Germinal center (tissue), 1 donor: ENCODE measurements around the gene SNED1.

ENCODE experiments used
- DNase-seq: peaks from one replicate; pipeline ENCODE4 v3.0.0; 2012; ENCODE audit warnings: mixed read lengths, low spot score

The SNED1 gene

DNA sequence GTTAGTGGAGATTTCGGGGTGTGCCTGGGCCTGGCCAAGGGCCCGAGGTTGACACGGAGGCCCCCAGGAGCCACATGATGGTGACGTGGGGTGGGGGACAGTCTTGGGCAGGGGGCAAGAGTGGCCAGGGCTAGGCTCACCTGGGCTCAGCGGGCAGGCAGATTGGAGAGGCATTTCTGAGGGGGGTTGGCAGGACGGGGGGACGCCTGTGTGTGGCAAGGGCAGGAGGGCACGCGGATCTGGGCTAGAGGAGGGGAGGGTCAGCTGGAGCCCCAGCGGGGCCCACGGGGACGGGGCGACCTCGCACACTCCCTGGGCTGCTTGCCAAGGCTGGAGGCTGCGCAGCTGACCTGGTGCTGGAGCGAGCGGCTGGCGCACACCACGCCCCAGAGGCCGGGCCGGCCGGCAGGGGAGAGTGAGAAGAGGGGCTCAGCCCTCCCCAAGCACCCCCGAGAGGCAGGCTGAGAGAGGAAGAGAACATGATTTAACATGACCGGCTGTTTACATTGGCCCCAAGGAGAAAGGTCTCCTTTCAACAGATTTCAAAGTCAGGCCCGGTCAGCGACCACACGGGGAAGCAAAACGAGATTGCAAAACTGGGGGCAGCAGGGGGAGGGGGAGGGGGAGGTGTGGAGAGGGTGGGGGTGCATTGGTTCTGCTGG is 38.0 kb upstream of the SNED1 start:
- no peak for DNase-seq

DNA sequence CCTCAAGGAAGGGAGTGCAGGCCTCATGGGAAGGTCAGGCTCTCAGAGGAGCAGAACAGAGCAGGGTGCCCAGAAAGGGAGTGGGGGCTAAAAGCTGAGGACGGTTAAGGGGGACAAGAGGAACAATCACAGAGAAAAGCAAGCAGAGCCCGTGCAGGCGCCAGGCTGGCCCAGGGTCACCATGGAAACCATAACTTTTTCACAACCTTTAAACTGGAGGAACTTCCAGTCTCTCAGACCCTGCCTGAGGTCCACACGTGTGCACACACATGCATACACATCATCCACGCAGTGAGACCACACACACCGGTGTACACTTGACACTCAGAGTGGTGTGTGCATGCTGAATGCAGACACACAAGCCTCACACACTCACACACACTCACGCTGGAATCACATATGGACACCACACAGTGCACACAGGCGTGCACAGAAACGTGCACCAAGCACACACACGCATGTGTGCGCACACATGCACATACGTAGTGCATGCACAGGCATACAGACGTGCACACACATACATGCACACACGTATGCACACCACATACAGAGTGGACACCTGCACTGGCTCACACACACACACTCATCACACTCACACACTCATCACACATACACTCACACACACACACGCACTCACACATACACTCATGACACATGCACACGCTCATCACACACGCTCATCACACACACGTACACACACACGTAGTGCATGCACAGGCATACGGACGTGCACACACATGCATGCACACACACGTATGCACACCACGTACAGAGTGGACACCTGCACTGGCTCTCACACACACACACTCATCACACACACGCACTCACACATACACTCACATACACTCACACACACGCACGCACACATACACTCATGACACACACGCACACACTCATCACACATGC is 37.2 kb upstream of the SNED1 start:
- DNase-seq, result no peak

DNA sequence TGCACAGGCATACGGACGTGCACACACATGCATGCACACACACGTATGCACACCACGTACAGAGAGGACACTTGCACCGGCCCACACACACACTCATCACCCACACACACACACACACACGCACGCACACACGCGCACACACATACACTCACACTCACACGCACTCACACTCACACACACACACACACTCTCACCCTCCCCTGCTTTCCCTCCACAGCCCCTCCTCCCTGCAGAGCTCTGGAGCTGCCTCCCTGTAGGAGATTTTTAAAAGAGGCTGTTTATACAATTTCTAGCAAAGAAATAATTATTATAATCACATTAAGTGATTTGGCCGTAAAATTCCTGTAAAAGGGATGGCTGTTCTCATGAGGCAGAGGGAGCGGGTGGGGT is 36.5 kb upstream of the SNED1 start:
- no peak for DNase-seq

DNA sequence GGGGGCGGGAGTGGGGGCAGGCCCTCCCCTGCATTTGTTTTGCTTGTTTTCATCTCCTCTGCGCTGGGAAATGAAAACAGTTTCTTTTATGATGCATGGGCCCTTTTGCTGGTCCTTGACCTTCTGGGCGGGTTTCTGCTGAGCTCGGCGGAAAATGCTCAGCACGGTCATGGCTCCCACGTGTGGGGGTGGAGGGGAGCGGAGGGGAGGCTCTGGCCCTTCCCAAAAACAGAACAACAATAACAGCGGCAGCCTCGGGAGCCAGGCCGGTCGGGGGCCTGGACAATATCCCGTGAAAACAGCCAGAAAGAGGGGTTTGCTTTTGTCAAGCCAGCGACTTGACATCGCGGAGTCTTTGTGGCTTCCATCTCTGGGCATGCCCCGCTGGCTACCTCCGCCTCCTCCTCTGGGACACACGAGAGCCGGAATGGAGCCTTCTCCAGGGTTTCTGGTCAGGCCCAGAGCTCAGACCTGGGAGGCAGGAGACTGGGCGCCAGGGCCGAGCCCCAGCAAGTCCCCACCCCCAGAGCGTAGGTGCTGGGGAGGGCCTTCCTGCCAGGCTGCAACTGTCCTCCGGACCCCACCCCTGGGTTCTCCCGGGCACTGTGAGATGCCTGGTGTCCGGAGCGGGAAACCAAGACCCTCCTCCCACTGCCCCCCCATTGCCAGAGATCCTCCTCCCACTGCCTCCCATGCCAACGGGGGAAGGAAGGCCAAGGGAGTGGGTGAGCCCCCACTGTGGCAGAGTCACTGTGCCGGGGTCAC is 35.9 kb upstream of the SNED1 start:
- DNase-seq, result no peak

DNA sequence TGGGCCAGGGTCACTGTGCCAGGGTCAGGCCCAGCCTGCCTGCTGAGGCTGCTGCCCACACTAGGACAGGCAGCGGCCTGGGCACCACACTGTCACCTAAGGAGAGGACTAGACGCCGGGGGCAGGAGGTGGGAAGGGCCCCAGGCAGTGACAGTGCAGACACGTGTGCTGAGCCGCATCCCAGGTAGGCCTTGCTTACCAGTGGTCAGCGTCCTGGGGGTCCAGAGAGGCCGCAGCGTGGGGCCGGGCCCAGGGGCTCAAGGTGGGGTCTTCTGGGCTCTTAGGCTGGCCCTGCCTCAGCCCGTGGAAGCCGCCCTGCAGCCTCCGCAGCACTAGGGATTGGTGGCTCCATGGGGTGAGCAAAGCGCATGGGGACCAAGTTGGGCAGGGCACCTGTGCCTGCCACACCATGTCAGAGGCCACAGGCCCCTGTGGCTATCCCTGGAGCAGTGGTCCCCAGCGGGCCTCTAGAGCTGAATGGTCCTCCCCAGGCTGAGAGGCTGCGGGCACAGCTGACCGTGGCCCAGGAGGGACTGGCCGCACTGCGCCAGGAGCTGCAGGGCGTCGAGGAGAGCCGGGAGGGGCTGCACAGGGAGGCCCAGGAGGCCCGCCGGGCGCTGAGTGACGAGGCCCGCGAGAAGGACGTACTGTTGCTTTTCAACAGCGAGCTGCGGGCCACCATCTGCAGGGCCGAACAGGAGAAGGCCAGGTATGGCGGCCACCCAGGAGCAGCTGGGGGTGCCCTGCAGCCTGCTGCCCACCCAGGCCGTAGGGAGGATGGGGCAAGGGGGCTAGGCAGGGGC is 35.2 kb upstream of the SNED1 start:
- no peak for DNase-seq

DNA sequence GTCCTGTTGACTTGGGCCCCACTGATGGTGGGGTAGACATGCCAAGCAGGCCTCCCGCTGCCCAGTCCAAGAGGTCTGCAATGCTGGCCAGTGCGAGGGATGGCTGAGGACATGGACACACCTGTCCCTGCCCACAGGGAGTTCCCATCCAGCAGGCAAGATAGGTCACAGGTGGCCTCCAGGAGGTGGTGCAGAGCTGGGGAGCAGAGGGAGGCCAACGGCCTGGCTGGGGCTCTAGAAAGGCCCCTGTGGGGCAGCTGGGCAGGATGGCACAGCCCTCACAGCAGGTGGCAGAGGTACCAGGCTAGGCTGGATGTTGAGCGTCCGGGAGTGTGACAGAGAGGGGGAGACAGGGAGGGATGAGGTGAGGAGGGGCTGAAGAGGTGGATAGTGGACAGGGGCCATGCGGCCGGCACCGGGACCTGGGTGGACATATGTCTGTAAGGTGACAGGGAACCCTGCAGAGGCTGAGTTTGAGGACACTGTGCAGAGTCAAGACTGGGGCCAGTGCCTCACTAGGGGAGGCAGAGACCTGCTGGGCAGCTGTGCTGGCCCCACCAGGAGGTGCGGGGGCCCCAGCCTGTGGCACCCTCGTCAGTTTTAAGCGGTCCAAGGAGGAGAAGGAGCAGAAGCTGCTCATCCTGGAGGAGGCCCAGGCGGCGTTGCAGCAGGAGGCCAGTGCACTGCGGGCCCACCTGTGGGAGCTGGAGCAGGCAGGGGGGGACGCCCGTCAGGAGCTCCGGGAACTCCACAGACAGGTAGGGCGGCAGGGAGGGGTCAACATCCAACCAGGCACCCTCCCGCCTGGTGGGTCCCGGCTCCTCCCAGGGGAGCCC is 34.3 kb upstream of the SNED1 start:
- no peak for DNase-seq

DNA sequence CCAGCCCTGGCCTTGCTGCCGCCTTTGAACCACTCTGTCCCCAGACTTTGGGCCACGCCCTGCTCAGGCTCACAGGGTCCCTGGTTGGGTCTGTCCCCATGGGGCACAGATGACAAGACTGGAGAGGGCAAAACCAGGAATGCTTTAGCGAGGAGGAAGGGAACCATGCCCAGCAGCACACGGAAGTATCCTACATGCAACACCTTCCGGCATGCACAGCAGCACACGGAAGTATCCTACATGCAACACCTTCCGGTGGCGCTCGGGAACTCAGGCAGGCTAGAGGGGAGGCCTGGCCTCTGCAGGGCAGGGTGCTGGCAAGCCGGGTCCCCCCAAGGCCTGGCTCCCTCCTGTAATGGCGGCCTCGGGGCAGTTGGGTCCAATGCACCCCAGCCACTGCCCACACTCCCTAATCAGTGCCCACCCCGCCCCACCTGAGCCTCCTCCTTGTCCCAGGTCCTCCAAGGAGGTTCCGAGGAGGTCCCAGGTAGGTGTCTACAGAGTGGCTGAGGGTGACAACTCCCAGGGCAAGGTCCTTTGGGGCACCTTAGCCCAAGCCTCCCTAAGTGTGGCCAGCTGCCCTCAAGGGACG is 33.6 kb upstream of the SNED1 start:
- DNase-seq, result no peak

DNA sequence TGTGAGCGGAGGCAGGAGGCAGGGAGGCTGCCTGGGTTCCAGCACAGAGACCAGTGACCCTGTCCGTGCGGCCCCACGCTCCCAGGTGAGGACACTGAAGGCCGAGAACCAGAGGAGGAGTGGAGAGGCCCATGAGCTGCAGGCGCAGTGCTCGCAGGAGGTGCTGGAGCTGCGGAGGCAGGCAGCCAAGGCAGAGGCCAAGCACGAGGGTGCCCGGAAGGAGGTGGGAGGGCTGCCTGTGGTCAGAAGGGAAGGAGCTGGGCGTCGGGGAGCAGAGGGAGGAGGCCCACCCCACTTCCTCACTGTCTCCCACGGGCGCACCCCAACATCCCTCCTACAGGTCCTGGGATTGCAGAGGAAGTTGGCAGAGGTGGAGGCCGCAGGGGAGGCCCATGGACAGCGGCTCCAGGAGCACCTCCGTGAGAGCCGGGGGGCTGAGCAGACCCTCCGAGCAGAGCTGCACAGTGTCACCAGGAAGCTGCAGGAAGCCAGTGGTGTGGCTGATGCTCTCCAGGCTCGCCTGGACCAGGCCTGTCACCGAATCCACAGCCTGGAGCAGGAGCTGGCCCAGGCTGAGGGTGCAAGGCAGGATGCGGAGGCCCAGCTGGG is 33.0 kb upstream of the SNED1 start:
- no peak for DNase-seq

DNA sequence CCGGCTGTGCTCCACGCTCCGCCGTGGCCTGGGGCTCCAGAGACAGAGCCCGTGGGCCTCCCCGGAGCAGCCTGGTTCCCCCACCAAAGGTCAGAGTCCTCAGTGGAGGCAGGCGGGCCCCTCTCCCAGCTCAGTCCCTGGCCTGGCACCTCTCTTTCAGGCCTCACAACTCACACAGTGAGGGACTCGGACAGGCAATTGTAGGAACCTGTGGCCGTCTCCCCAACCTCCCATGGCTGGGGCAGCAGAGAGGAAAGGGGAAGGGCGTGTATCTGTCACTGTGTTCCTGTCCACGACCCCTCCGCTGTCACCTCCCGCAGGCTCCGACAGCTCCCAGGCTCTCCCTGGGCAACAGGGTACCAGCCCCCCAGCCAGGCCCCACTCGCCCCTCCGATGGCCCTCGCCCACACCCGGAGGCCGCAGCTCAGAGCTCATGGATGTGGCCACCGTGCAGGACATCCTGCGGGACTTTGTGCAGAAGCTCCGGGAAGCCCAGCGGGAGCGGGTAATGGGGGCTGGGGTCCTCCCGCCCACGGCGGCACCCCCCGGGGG is 32.4 kb upstream of the SNED1 start:
- no peak for DNase-seq

DNA sequence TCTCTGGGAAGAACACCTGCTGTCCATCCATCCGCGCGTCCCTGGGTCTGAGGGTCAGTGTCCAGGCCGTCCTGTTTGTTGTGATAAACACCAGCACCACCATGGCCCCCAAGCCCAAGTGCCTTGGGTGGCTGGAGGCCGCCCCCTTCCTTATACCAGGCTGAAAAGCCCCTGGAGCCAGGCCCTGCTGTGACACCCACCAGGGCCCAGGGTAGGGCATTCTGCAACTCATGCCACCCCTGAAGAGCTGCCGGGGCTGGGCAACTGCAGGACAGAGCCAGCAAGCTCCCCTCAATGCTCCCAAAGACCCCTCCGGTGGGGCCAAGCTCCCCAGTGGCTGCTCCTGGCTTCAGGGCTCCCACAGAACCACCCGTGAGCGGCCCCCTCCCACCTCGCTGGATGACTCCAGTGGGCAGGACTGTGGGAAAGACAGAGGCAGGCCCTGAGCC is 31.9 kb upstream of the SNED1 start:
- no peak for DNase-seq

DNA sequence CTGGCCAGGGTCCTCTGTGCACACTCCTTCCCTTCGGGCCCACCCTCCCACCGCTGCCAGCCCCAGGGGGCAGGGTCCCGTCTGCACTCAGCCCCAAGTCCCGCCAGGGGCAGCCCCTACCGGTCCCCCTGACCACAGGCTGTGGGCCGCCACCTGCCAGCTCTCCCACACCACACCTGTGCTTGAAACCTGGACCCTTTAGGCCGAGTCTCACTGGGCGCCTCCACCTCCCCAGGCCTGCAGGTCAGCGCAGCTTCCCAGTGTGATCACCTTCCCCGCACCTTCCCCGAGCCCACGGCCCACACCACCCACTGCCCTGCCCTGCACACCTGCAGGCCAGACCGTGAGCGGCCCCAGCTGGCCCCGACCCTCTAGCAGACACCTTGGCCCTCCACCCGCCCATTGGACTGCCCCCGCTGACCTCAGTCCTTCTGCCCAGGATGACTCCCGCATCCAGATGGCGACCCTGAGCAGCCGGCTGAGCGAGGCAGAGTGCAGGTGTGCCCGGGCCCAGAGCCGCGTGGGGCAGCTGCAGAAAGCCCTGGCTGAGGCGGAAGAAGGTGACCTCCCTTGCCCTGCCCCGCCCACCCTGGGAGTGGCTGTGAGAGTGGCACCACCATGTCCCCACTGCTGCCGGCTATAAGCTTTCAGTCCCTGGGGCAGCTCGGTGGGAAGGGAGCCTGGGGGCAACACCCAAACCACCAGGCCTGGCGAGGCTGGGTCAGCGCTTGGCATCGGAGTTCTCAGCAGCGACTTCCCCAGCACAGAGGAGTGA is 31.3 kb upstream of the SNED1 start:
- DNase-seq, result no peak

DNA sequence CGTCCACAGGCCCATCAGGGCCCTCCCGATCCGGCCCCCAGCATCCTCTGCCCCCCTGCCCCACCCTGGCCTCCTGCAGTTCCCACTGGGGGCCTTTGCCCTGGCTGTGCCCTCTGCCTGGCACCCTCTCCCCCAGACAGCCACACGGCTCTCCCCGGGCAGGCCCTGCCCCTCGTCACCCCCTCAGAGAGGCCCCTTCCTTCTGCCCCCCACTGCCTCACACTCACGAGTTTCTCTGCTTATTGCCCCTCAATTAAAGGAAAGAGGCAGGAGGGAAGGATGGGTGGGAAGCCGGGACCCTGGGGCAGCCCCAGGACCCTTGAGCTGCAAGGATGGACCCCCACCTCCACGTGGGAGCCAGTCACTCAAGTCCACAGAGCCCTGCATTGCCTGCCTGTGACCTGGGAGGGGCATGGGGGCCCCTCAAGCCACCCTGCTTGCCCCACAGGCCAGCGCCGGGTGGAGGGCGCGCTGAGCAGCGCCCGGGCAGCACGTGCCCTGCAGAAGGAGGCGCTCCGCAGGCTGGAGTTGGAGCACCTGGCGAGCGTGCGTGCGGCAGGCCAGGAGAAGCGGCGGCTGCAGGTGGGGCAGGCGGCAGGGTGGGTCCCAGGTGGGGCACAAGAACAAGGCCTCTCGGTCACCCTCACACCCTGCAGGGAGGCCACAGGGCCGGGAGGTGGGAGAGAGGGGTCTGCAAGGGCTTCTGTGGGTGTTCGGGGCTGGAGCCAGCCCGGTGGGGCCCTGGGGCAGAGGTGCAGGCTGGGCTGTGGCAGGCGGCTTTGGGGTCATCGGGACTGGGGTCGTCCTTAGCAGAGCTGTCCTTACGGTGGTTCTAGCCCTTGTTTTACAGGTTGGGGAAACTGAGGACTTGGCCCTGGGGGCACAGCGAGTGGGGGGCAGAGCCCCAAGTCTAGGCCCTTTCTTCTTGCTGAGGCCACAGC is 30.5 kb upstream of the SNED1 start:
- no peak for DNase-seq

DNA sequence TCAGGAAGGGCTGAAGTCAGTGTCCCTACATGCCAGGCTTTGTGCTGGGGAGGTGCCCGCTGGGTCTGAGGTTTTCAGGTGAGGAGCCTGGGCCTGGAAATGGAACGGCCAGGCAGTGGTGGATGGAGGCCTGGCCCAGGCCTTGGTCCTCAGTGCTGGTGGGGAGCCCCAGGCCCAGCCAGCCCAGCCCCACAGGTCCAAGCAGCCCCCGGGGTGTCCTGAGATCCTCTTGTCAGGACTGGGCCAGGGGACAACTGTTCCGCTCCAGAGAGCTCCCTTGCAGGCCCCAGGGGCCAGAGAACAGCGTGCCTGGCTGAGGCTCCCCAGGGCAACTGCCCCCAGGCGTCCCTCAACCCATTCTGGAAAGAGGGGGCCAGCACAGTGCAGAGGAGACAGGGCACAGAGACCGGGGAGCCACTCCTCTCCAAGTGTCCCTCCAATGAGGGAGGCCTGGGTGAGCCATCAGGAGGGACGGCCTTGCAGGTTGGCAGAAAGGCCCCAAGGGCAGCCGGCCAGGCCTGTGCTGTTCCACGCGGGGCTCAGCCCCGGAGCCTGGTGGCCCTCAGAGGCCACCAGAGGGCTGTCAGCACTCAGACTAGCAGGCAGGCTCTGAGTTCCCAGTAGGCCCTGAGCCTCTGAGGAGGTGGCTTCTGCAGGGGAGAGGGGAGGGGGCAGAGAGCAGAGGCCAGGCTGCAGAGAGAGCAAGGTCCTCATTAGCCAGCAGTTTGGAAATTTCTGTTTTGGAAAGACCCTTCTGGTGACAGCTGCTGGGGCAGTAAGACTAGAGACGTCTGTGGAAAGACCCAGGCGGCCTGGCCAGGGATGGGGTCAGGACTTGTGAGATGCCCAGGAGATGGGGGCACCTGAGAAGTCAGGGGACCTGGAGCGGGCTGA is 29.4 kb upstream of the SNED1 start:
- DNase-seq, result no peak

DNA sequence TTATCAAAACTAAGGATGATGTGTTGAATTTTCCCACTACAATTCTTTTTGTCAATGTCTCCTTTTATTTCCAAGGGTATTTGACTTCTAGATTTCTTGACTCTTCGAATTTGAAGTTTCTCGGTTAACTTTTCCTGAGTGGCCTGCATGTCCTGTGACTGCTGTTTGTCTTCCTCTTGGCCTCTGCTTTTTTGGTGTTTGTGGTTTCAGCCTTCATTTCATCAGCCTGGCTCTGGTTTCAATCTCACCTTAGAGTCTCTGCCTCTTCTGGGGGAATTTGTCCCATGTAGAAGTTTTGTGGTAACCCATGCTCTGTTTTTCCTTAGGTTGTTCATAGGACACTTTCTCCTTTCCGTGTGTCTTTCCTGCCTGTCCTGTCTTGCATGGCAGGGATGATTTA is 28.3 kb upstream of the SNED1 start:
- no peak for DNase-seq

DNA sequence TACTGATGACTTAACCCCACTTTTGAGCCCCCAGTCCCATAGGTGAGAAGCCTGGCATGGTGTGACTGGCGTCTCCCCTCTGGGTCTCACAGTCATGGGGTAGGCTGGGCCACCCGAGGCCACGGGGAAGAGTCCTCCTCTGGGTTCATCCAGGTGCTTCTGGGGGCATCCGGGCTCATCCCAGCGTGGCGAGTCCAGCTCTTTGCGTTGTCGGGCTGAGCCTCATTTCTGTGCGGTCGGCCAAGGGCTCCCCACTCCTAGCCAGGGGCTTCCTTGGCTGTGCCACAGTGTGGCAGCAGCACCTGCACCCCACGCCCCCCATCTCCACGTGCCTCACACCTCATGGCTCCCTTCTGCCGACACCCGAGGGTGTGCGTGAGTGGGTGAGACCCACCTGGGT is 27.6 kb upstream of the SNED1 start:
- DNase-seq, result no peak

DNA sequence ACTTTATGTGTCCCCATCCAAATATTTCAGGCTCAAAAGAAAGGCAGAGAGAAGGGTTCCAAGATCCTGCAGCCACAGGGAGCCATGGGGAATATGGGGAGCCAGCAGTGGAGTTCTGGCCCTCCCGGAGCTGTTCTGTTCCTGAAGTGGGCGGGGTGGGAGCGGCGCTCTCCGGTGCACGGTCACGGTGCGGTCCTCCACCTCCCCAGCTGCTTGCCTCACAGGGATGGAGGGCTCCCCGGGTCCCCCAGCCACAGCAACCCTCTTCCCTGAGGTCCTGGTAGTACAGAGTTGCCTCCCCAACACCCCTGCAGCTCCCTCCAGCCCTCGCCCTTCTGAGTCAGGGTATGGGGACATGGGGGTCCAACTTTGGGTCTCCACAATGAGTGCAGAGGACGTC is 26.2 kb upstream of the SNED1 start:
- DNase-seq, result no peak
